Ammon's horn (tissue), 1 donor: ENCODE measurements around the gene TOR1AIP2.
A peak's percentile ranks its signal among the peaks of the same experiment; 100 is the strongest.
"Not testable (repeated sequence)": the region's sequence is repeated elsewhere in the genome, so short reads cannot be mapped to it uniquely, and the experiment has no call there.

ENCODE experiments used
- DNase-seq: peaks from one replicate; pipeline ENCODE4 v3.0.0-alpha.2; 2016; ENCODE audit warnings: low spot score

Gene TOR1AIP2

GRCh38 chr1:179875596-179876299 lies 1.9 kb downstream of the TOR1AIP2 start:
- DNase-seq: no peak

DNA sequence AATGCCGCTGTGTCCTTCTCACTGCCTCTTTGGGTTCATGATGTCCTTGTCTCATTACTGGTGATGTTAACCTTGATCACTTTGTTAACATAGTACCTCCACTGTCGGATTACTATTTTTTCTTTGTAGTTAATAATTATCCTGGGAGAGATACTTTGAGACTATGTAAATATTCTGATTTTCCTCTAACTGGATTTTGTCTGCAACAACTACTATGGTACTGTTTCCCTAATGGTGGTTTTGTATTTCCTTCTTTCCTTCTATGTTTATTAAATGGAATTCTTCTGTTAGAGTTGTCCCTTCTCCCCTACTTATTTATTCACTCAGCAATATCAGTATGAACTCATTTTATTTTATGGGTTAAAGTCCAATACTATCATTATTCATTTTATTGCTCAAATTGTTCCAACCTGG lies 4.2 kb downstream of the TOR1AIP2 start:
- no peak for DNase-seq

DNA sequence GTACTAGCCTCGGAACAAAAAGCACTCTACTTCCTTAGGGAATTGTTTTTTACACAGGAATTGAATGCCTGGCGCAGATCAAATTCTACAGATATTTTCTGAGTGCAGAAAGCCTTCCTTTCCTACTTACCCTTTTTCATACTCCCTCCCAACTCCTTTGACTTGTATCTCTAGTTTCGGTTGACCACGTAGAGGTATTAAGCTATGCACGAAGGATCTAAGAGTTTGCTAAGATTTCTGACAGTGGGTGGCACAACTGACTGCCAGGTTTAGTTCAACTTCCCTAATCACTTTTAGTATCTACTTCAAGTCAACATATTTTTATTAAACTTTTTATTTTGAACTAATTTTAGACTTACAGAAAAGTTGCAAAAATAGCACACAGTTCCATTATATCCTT lies 5.0 kb downstream of the TOR1AIP2 start:
- DNase-seq: no peak

- no peak for DNase-seq
Measured at GRCh38 chr1:179871940-179872339, 5.7 kb downstream of the TOR1AIP2 start.

- DNase-seq: no peak
Measured at GRCh38 chr1:179870870-179871269, 6.7 kb downstream of the TOR1AIP2 start.

DNA sequence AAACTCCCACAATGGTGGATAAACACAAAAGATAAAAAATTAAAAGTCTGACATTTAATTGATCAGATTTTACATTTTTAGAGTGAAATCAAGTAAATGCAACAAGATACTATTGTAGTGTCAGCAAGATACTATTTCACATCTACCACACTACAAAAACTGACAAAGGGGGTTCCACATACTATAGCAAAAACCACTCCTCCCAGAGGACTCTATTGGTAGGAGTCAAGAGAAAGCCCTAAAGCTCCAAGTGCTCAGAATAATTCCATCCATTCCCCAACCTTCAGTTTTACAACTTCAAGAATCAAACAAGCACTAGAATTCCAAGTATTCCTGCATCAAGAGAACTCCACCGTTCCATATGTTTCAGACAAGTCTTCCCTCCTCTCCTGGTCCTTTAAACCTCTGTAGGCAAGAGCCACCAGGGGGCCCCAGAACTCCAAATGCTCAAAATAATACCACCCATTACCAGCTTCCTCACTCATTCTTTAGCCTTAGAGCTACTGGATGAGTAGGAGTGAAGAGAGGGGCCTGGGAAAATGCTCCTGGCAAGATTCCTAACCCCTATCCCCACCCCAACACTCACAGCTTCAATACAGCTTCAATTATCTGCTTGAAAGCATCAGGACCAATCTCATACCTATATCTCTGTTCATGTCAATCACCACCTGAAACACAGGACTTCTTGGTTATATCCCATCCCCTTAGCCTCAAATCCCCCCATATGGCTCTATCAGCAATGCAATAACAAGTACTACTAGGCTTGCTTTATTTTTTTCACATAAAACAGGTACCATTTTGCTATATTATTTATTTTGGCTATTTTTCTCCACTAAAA lies 9.9 kb downstream of the TOR1AIP2 start:
- DNase-seq: no peak

DNA sequence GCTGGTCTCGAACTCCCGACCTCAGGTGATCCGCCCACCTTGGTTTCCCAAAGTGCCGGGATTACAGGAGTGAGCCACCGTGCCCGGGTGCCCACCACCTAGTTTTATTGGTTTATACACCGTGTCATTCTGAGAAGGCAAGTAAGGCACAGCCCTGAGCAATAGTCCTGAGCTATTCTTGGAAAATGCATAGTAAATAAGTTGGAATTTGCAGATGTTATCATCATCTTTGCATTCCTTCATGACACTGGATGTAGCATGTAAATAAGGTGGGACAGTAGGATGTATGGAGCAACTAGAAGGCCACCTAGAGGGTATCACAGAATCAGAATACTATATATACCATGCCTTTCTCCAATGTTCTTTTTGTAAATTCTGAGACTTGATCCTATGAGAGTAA lies 11.0 kb downstream of the TOR1AIP2 start:
- no peak for DNase-seq

GRCh38 chr1:179865377-179865776 lies 12.2 kb downstream of the TOR1AIP2 start:
- no peak for DNase-seq

DNA sequence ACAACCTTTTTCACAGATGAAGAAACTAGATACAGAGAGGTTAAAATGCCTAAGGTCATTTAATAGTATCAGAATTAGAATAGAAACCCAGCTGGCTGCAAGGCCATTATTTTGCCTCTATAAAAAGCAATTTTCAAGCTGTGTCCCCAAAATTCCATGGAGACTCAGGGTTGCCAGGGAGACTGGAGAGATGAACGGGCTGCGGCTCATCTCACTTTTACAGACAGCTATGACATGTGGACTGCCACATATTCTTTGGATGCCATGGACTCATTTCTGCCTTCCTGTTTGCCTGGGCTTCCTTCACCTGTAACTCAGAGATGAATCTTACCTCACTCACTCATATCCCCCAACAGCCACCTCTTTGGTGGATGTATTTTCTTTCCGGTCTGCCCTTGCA lies 17.0 kb downstream of the TOR1AIP2 start:
- peak; percentile 64 for DNase-seq

DNA sequence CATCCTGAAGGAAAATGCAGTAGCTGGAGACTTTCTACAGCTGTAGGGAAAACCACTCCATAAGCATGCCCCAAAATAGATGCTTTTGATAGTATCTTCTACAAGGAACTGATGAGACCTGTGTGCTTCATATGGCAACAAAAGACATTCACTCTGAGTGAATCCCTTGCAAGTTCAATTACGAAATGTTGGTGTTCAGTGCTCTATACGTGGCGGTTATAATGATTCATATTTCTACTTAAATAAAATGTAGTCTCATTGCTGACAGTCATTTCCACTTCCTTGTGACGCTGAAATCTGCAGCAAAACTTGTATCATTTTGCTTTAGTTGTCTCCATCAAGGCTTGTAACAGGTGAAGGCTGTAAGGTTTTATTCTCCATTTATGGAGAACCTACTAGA lies 20.6 kb downstream of the TOR1AIP2 start:
- DNase-seq: no peak

GRCh38 chr1:179856296-179856695 lies 21.3 kb downstream of the TOR1AIP2 start:
- DNase-seq: no peak

GRCh38 chr1:179855831-179856230 lies 21.8 kb downstream of the TOR1AIP2 start:
- DNase-seq: not testable (repeated sequence)

- DNase-seq: no peak
Measured at GRCh38 chr1:179853102-179853501, 24.5 kb downstream of the TOR1AIP2 start.

GRCh38 chr1:179848233-179848632 lies 29.4 kb downstream of the TOR1AIP2 start:
- no peak for DNase-seq

GRCh38 chr1:179840107-179840506 lies 37.5 kb downstream of the TOR1AIP2 start:
- no peak for DNase-seq

GRCh38 chr1:179836686-179837445 lies 40.7 kb downstream of the TOR1AIP2 start:
- not testable (repeated sequence) for DNase-seq

- DNase-seq: no peak
Measured at GRCh38 chr1:179831852-179832699, 45.5 kb downstream of the TOR1AIP2 start.

- DNase-seq: no peak
Measured at GRCh38 chr1:179831225-179831624, 46.4 kb downstream of the TOR1AIP2 start.

GRCh38 chr1:179828554-179829110 lies 49.0 kb downstream of the TOR1AIP2 start:
- DNase-seq: no peak

- no peak for DNase-seq
Measured at GRCh38 chr1:179826626-179827280, 50.9 kb downstream of the TOR1AIP2 start.
